Measurements from ENCODE around the gene PRR9.
A peak's percentile ranks its signal among the peaks of the same experiment; 100 is the strongest.
"Not testable (repeated sequence)": the region's sequence is repeated elsewhere in the genome, so short reads cannot be mapped to it uniquely, and the experiment has no call there.

Gene PRR9

DNA sequence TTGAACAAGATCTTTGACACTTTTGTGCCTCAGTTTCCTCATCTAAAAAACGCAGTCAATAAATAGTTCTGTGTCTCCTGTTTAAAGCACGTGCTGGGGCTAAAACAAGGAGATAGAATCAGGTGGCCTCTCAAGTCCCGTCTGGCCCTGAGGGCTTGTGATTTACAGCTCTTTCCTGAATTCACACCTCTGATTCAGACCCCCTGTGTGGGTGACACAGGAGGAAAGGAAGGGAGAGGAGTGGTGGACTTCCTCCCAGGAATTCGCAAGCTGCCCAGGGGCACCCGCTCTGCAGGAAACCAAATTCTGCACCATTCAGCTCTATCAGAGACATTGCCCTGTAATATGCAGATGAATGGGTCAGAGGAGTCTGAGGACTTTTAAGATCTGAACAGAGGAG, 5.2 kb upstream of the PRR9 start:
- DNase-seq (ENCODE audit: low read depth) = no peak
- no peak overlapping the region for H3K4me3 ChIP-seq (ENCODE audit: low read depth, low read length)
- TF ChIP-seq CTCF (conservative IDR thresholded peaks at IDR 0.05; ENCODE audit: low read depth, low read length) = no peak

DNA sequence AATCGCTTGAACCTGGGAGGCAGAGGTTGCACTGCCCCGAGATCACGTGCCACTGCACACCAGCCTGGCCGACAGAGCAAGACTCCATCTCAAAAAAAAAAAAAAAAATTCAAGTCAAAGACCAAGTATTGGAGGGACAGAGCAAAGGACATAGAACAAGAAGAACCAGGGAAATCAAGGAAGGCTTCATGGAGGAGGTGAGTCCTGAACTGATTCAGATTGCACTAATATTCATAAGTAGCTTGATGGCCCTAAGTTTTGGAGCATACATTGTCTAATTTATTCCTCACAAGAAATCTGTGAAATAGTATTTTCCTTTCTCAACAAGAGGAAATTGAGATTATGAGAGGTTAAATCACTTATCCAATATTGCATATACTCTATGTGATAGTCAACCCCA, 3.9 kb upstream of the PRR9 start:
- no peak overlapping the region for H3K4me3 ChIP-seq (ENCODE audit: low read depth, low read length)
- DNase-seq (ENCODE audit: low read depth) = no peak
- TF ChIP-seq CTCF (conservative IDR thresholded peaks at IDR 0.05; ENCODE audit: low read depth, low read length) = no peak

GRCh38 chr1:153217744-153218416, 496 bp downstream of the PRR9 start:
- no peak overlapping the region for H3K4me3 ChIP-seq (ENCODE audit: low read depth, low read length)
- TF ChIP-seq CTCF (conservative IDR thresholded peaks at IDR 0.05; ENCODE audit: low read depth, low read length) = no peak
- no peak for DNase-seq (ENCODE audit: low read depth)

- TF ChIP-seq CTCF (conservative IDR thresholded peaks at IDR 0.05; ENCODE audit: low read depth, low read length) = no peak
- no peak for DNase-seq (ENCODE audit: low read depth)
- no peak overlapping the region for H3K4me3 ChIP-seq (ENCODE audit: low read depth, low read length)
Observed at GRCh38 chr1:153220606-153221303, 3.4 kb downstream of the PRR9 start.

DNA sequence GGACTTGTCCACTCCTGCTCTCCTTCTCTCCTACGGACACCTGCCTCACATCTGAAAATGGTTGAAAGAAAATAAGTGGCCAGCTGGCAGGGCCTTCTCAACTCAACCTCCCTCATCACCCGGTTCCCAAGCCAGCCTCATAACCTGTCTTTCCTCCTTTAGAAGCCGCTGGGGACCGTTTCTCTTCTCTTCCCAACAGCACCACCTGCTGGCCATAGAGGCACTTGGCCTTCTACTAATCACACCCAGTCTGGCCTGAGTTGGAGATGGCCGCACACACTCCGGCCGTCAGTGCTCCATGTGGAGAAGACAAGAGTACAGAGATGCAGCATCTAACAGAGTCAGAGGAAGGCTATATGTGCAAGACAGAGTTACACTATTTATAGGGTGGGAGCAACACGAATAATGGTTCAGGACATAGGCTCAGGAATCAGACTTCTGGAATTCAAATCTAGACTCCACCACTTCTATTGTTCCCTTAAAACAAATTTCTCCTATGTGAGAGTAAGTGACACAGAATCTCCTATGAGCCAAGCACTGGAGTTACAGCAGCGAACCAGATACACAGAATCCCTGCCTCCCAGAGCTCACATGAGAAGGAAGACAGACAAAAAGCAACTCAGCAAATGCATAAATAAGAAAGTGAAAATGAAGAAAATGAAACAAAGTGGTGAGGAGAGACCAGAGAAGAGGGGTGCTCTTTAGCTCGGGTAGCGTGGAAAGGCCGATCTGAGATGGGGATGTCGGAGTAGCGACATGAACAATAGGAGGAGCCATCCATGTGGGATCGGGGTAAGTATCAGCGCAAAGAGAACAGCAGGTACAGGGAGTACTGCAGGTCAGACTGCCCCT, 5.9 kb downstream of the PRR9 start:
- H3K4me3 ChIP-seq (ENCODE audit: low read depth, low read length) = not testable (repeated sequence)
- peak; percentile 62 for TF ChIP-seq CTCF (conservative IDR thresholded peaks at IDR 0.05; ENCODE audit: low read depth, low read length)
- DNase-seq (ENCODE audit: low read depth) = peak; percentile 57

DNA sequence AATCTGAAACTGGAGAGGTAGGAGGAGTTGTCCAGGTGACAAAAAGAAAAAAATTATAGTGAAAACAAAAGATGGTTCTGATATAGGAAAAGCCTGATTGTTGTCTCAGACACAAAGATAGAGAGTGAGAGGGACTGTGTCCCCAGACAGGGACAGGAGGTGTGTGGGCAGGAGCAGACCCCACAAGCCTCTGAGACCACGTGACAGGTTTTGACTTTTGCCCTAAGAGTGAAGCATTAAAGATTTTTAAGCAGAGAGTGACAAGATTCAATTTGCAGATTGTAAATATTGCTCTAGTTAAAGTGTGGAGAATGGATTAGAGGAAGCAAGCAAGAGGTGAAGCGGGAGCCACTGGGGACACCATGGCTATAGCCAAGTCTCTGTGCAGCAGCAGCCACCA, 10.4 kb downstream of the PRR9 start:
- DNase-seq (ENCODE audit: low read depth) = no peak
- no peak for TF ChIP-seq CTCF (conservative IDR thresholded peaks at IDR 0.05; ENCODE audit: low read depth, low read length)
- no peak overlapping the region for H3K4me3 ChIP-seq (ENCODE audit: low read depth, low read length)

All from choroid plexus epithelial cell (primary cell).